ENCODE data around the gene KANSL1. TPM values are rescaled to one million over a fixed set of nuclear protein-coding genes. Genes with fewer than 3 reads are reported as not detected.

Gene KANSL1
- total RNA-seq, 1 experiment from 2014 or later, result 55.5 TPM

- Histone ChIP-seq H3K4me1 (ENCODE audit: control insufficient read depth, insufficient read depth, low read length) (no peaks in the 10 kb centered on the region), H3K4me3 (ENCODE audit: low read depth in 2 of 2, low read length in 2 of 2) (no peak overlapping the region), H3K27ac (ENCODE audit: low read length) (no peak overlapping the region), H3K36me3 (ENCODE audit: control insufficient read depth, insufficient read depth, low read length) (peaks cover 29% of the 10 kb centered on the region), H3K9me3 (ENCODE audit: control insufficient read depth, insufficient read depth, low read depth, low read length) (no peaks in the 10 kb centered on the region), H3K27me3 (ENCODE audit: control insufficient read depth, insufficient read depth, low read length) (no peaks in the 10 kb centered on the region)
- DNase-seq (ENCODE audit: low read depth, low spot score) (no peak), ATAC-seq (no peak)
- CTCF ChIA-PET, result no interaction called here
- in situ Hi-C loops (cut with HindIII; ENCODE audit: low pct_unique_long_range_greater_than_20kb, low sequenced_read_pairs) (no loop called here), intact Hi-C loops (cut with micrococcal nuclease; ENCODE audit: unreplicated experiment) (no loop called here)
- no TSS peak for BruUV-seq (replicated peaks)
- POLR2A ChIA-PET, result no interaction called here
- TF ChIP-seq REST (IDR thresholded peaks at IDR 0.05; ENCODE audit: insufficient read depth in 1 of 2, low read depth in 2 of 2, low read length in 1 of 2) (no peak), TCF7L2 (IDR thresholded peaks at IDR 0.05; ENCODE audit: low read depth, low read length) (no peak), POLR2AphosphoS5 (IDR thresholded peaks at IDR 0.05; ENCODE audit: low read depth, low read length) (no peak), SIN3A (IDR thresholded peaks at IDR 0.05; ENCODE audit: borderline replicate concordance, insufficient read depth, low read depth, low read length) (no peak), CTCF (IDR thresholded peaks at IDR 0.05) (no peak)
These were observed 155.4 kb downstream of the KANSL1 start for GRCh38 chr17:46037722-46038255.

GRCh38 chr17:46036491-46036890 is 156.7 kb downstream of the KANSL1 start:
- Histone ChIP-seq H3K4me1 (ENCODE audit: control insufficient read depth, insufficient read depth, low read length) (no peaks in the 10 kb centered on the region), H3K27ac (ENCODE audit: low read length) (no peak overlapping the region), H3K27me3 (ENCODE audit: control insufficient read depth, insufficient read depth, low read length) (no peaks in the 10 kb centered on the region), H3K9me3 (ENCODE audit: control insufficient read depth, insufficient read depth, low read depth, low read length) (no peaks in the 10 kb centered on the region), H3K36me3 (ENCODE audit: control insufficient read depth, insufficient read depth, low read length) (peaks cover 29% of the 10 kb centered on the region), H3K4me3 (ENCODE audit: low read depth in 2 of 2, low read length in 2 of 2) (no peak overlapping the region)
- in situ Hi-C loops (cut with HindIII; ENCODE audit: low pct_unique_long_range_greater_than_20kb, low sequenced_read_pairs) (no loop called here), intact Hi-C loops (cut with micrococcal nuclease; ENCODE audit: unreplicated experiment) (no loop called here)
- BruUV-seq (replicated peaks), result no TSS peak
- ChIA-PET CTCF (no interaction called here), POLR2A (no interaction called here)
- ATAC-seq (no peak), DNase-seq (ENCODE audit: low read depth, low spot score) (no peak)
- TF ChIP-seq CTCF (IDR thresholded peaks at IDR 0.05) (no peak), POLR2AphosphoS5 (IDR thresholded peaks at IDR 0.05; ENCODE audit: low read depth, low read length) (no peak), REST (IDR thresholded peaks at IDR 0.05; ENCODE audit: insufficient read depth in 1 of 2, low read depth in 2 of 2, low read length in 1 of 2) (no peak), SIN3A (IDR thresholded peaks at IDR 0.05; ENCODE audit: borderline replicate concordance, insufficient read depth, low read depth, low read length) (no peak), TCF7L2 (IDR thresholded peaks at IDR 0.05; ENCODE audit: low read depth, low read length) (no peak)
